OCI-LY3 (cell line): ENCODE data around the gene IGFL3.
"Not testable (repeated sequence)": the region's sequence is repeated elsewhere in the genome, so short reads cannot be mapped to it uniquely, and the experiment has no call there.

ENCODE experiments used
- H2AFZ ChIP-seq: fragments of 200-600, 300-600 bp; shearing (Covaris generic); 2 replicates; pipeline ENCODE4 v1.6.0; 2014; ENCODE audit warnings: antibody characterized with exemption, low read depth, low read length
- H3K27ac ChIP-seq: fragments of 200-600, 300-600 bp; sonication (generic); 2 replicates; pipeline ENCODE4 v1.5.1; 2014; ENCODE audit warnings: mild to moderate bottlenecking, low read length, moderate library complexity, mixed read lengths
- H3K27me3 ChIP-seq: fragments of 200-600, 300-600 bp; sonication (generic); 2 replicates; pipeline ENCODE4 v1.6.1; 2014; ENCODE audit warnings: low read depth, low read length, mixed read lengths
- H3K36me3 ChIP-seq: fragments of 200-600, 300-600 bp; sonication (generic); replicated peaks from 2 replicates; pipeline ENCODE3; 2014; ENCODE audit warnings: low read depth, low read length, mixed read lengths
- H3K4me1 ChIP-seq: fragments of 300-600, 200-600 bp; sonication (generic); 2 replicates; pipeline ENCODE4 v1.6.1; 2014; ENCODE audit warnings: low read length, mixed read lengths
- H3K4me2 ChIP-seq: fragments of 200-600, 300-600 bp; sonication (generic); 2 replicates; pipeline ENCODE4 v1.6.1; 2014; ENCODE audit warnings: low read length, mixed read lengths
- H3K4me3 ChIP-seq: fragments of 300-600, 200-600 bp; sonication (generic); 2 replicates; pipeline ENCODE4 v1.5.1; 2014; ENCODE audit warnings: antibody characterized with exemption, mild to moderate bottlenecking, low read length, moderate library complexity
- H3K79me2 ChIP-seq: fragments of 300-600, 200-600 bp; shearing (Covaris generic); 2 replicates; pipeline ENCODE4 v1.6.1; 2014; ENCODE audit warnings: mild to moderate bottlenecking, low read length, mixed read lengths
- H3K9ac ChIP-seq: fragments of 300-600, 200-600 bp; shearing (Covaris generic); 2 replicates; pipeline ENCODE4 v1.6.0; 2014; ENCODE audit warnings: mild to moderate bottlenecking, low read length, moderate library complexity
- H3K9me3 ChIP-seq: fragments of 200-600, 300-600 bp; shearing (Covaris generic); 2 replicates; pipeline ENCODE4 v1.6.1; 2014; ENCODE audit warnings: low read length, mixed read lengths; ENCODE audit not compliant: insufficient read depth
- H4K20me1 ChIP-seq: fragments of 200-600, 300-600 bp; sonication (generic); 2 replicates; pipeline ENCODE4 v1.6.1; 2016; ENCODE audit warnings: low read length, mixed read lengths; ENCODE audit not compliant: insufficient read depth
- EZH2phosphoT487 ChIP-seq: fragments of 200-600 bp; shearing (Covaris generic); IDR thresholded peaks from 2 replicates; pipeline ENCODE4 v1.6.1; 2018; ENCODE audit warnings: antibody characterized with exemption, mixed run types, low read depth
- TF ChIP-seq, protein P1 (sequence below): fragments of 200-600, 300-600 bp; sonication (generic); IDR thresholded peaks from 2 replicates; pipeline ENCODE4 v1.5.1; 2014; ENCODE audit warnings: antibody characterized with exemption, low read length, low read depth

IGFL3 gene

DNA sequence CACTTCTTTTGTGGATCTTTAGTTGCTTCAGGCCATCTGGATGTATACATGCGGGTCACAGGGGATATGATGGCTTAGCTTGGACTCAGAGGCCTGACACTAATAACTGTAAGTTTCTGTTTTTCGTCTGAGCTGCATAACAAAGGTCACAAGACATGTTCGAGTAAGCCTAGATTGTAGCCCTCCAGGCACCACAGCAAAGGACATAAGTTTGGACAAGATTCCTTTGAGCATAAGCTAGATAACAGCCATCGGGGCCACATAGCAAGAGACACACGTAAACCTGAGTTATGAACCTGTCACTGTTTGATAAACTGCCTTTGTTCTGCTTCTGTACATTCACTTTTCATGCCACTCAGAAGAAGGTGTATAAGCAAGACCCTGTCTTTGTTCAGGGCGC is 14.6 kb downstream of the IGFL3 start:
- no peak for TF ChIP-seq EZH2phosphoT487
- TF ChIP-seq, protein P1, sequence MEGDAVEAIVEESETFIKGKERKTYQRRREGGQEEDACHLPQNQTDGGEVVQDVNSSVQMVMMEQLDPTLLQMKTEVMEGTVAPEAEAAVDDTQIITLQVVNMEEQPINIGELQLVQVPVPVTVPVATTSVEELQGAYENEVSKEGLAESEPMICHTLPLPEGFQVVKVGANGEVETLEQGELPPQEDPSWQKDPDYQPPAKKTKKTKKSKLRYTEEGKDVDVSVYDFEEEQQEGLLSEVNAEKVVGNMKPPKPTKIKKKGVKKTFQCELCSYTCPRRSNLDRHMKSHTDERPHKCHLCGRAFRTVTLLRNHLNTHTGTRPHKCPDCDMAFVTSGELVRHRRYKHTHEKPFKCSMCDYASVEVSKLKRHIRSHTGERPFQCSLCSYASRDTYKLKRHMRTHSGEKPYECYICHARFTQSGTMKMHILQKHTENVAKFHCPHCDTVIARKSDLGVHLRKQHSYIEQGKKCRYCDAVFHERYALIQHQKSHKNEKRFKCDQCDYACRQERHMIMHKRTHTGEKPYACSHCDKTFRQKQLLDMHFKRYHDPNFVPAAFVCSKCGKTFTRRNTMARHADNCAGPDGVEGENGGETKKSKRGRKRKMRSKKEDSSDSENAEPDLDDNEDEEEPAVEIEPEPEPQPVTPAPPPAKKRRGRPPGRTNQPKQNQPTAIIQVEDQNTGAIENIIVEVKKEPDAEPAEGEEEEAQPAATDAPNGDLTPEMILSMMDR: no peak
- no peaks in the 10 kb centered on the region for H3K79me2 ChIP-seq
- H3K9me3 ChIP-seq: no peaks in the 10 kb centered on the region
- peaks cover 47% of the 10 kb centered on the region for H3K27me3 ChIP-seq
- H3K4me2 ChIP-seq: no peak overlapping the region
- H3K27ac ChIP-seq: no peak overlapping the region
- H2AFZ ChIP-seq: no peak overlapping the region
- H3K36me3 ChIP-seq: no peaks in the 10 kb centered on the region
- no peaks in the 10 kb centered on the region for H4K20me1 ChIP-seq
- H3K4me3 ChIP-seq: no peak overlapping the region
- no peak overlapping the region for H3K9ac ChIP-seq
- H3K4me1 ChIP-seq: no peaks in the 10 kb centered on the region

DNA sequence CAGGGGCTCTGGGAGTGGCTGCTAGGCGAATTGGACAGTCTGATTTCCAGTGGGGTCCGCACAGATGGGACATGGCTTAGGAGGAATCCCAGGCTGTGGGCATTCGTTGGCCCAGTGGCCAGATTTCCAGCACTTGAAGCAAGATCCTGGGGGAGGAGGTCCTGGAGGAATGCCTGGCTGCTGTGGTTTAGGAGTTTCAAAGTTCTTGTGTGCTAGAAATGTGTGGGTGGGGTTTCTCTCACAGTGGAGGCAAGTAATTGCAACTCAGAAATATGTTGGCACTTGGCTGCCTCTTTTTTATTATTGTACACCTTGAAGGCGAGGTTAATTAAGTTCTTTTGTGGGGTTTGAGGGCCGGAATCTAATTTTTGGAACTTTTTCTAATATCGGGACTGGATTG is 17.1 kb downstream of the IGFL3 start:
- TF ChIP-seq EZH2phosphoT487: no peak
- TF ChIP-seq, protein P1: no peak
- Histone ChIP-seq H3K9ac (no peak overlapping the region), H3K36me3 (no peaks in the 10 kb centered on the region), H3K4me2 (no peak overlapping the region), H3K4me3 (no peak overlapping the region), H3K79me2 (no peaks in the 10 kb centered on the region), H3K4me1 (no peaks in the 10 kb centered on the region), H2AFZ (no peak overlapping the region), H3K9me3 (no peaks in the 10 kb centered on the region), H3K27me3 (peaks cover 24% of the 10 kb centered on the region), H4K20me1 (no peaks in the 10 kb centered on the region), H3K27ac (no peak overlapping the region)

DNA sequence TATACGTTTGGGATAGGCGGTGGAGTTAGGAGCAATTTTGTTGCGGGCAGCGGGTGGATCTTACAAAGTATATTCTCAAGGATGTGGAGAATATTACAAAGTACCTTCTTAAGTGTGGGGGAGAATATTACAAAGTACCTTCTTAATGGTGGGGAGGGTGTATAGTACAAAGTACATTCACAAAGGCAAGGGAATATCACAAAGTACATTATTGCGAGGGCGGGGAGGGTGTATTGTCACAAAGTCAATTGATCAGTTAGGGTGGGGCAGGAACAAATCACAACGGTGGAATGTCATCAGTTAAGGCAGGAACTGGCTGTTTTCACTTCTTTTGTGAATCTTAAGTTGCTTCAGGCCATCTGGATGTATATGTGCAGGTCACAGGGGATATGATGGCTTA is 22.2 kb downstream of the IGFL3 start:
- H3K4me3 ChIP-seq, H3K4me1 ChIP-seq, H4K20me1 ChIP-seq, H3K4me2 ChIP-seq, H3K27me3 ChIP-seq, H3K9ac ChIP-seq, H3K36me3 ChIP-seq, H3K27ac ChIP-seq, H3K9me3 ChIP-seq, H3K79me2 ChIP-seq, H2AFZ ChIP-seq: not testable (repeated sequence)

DNA sequence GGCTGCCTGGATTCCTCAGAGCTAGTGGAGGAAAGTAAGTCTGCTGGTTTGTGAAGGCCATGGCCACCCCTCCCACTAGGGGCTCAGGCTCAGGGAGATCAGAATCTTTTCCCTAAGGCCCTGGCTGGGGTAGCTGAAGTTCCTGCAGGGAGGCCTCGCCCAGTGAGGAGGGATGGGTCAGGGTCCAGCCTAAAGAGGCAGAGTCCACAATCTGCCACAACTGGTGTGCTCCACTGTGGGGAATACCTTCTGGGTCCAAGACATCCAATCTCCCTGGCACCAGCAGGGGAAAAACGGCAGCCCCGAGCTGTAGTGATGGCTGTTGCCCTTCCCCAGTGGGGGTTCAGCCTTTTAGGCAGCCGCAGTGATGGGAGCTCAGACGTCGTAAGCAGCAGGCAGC is 23.2 kb downstream of the IGFL3 start:
- Histone ChIP-seq H3K4me3 (no peak overlapping the region), H3K9me3 (peaks cover 11% of the 10 kb centered on the region), H3K4me1 (peaks cover 9% of the 10 kb centered on the region), H3K27me3 (peaks cover 6% of the 10 kb centered on the region; the same call in 1 of the 2 replicates), H3K9ac (no peak overlapping the region), H4K20me1 (no peaks in the 10 kb centered on the region), H3K79me2 (no peaks in the 10 kb centered on the region), H3K36me3 (no peaks in the 10 kb centered on the region), H3K27ac (no peak overlapping the region), H2AFZ (no peak overlapping the region), H3K4me2 (no peak overlapping the region)
- TF ChIP-seq, protein P1: no peak
- TF ChIP-seq EZH2phosphoT487: no peak

DNA sequence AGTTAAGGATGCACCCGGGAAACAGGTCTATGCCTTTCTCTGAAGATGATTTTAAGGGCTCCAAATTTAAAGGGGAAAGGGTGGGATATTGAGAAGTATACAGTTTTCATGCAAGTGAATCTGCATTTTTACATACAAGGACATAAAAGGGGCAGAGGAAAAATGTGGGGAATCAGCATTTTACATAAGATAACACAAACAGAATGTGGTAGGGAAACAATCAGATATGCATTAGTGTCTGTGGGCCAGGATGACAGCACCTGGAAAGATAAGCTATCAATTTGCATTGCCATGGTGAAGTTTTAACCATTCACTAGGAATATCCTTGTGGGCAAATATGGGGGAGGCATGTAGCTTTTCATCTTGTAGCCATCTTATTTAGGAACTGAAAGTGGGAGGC is 24.1 kb downstream of the IGFL3 start:
- peaks cover 9% of the 10 kb centered on the region for H3K4me1 ChIP-seq
- H3K79me2 ChIP-seq: no peaks in the 10 kb centered on the region
- peak overlapping the region; percentile 7; the same call in 1 of the 2 replicates for H3K4me2 ChIP-seq
- no peaks in the 10 kb centered on the region for H4K20me1 ChIP-seq
- H3K9me3 ChIP-seq: peaks cover 11% of the 10 kb centered on the region
- no peak overlapping the region for H2AFZ ChIP-seq
- peaks cover 6% of the 10 kb centered on the region; the same call in 1 of the 2 replicates for H3K27me3 ChIP-seq
- no peak overlapping the region for H3K4me3 ChIP-seq
- H3K27ac ChIP-seq: no peak overlapping the region
- no peak overlapping the region for H3K9ac ChIP-seq
- no peaks in the 10 kb centered on the region for H3K36me3 ChIP-seq
- no peak for TF ChIP-seq EZH2phosphoT487
- TF ChIP-seq, protein P1: no peak
